GM19238 (cell line): ENCODE measurements around the gene RAB11A.
"Not testable (repeated sequence)": the region's sequence is repeated elsewhere in the genome, so short reads cannot be mapped to it uniquely, and the experiment has no call there.

Experiments used
- DNase-seq: peaks from one replicate; pipeline ENCODE4 v3.0.0; 2011; ENCODE audit warnings: low spot score; ENCODE audit not compliant: insufficient read length

RAB11A gene

DNA sequence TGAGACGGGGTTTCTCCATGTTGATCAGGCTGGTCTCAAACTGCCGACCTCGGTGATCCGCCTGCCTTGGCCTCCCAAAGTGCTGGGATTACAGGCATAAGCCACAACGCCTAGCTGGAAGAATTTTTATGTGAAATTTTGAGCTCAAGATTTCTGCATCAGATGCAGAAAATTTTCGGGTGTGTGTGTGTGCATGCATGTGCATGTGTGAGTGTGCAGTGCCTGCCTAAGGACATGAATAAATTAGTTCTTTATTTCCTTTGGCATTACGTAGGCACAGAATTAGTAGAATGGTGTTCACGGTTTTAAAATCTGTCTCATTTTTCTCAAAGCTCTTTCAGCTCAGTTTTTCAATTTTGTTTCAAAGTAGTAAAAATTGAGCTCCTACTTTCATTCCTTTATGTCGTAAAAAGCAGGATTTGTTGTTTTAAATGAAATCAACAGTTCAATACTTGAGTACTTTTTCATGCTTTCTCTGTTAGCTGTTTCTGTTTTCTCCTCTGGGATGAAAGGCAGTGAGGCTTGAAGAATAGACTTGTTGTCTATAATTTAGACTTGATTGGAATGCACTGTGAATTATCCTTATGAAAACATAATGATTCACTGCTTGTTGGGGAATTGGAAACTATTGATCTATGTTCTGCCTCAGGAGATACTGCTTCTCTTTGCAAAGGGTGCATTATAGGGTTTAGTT is 23.3 kb upstream of the RAB11A start:
- DNase-seq, result no peak

DNA sequence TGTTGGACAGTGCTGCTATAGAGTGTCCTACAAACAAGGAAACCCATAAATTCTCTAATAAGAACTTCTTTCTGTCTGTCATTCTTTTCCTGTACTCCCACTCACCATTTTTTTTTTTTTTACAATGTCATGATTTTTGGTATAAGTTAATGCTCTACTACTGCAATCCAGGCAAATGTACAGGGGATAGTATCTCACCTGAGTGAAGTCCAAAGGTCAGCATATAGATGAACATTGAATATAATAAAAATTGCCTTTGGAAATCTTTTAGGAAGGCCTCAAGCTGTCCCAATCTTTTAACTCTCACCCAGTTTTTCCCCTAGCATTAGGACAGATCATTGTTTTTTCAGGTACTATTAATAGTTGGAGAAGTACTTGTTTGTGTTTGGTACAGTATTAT is 21.3 kb upstream of the RAB11A start:
- no peak for DNase-seq

DNA sequence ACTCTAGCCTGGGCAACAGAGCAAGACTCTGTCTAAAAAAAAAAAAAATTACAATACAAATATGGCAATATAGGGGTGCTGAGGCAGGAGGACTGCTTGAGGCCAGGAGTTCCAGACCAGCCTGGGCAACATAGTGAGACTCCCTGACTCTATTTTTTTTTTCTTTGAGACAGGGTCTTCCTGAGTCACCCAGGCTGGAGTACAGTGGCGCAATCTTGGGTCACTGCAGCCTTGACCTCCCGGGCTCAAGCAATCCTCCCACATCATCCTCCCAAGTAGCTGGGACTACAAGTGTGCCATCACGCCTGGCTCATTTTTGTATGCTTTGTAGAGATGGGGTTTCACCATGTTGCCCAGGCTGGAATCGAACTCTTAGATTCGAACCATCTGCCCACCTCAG is 17.3 kb upstream of the RAB11A start:
- no peak for DNase-seq

DNA sequence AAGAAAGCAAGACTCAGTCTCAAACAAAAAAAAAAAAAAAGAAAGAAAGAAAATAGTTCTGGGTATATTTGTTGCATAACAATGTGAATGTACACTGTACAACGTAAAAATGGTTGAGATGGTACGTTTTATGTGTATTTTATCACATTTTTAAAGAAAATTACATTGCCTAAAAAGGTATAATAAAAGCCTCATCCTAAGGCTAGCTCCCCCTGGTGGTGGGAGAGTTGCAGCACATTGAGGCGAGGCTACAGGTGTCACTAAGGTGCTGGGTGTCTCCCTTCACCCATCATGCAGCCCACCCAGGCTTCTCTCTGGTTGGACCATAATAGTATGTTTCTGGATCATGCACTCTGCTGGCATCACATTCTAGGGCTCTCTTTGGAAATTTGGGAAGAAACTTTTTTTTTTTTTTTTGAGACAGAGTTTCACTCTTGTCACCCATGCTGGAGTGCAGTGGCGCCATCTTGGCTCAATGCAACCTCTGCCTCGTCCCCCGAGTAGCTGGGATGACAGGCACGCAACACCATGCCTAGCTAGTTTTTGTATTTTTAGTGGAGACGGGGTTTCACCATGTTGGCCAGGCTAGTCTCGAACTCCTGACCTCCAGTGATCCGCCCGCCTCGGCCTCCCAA is 12.4 kb upstream of the RAB11A start:
- DNase-seq, result peak; percentile 19

DNA sequence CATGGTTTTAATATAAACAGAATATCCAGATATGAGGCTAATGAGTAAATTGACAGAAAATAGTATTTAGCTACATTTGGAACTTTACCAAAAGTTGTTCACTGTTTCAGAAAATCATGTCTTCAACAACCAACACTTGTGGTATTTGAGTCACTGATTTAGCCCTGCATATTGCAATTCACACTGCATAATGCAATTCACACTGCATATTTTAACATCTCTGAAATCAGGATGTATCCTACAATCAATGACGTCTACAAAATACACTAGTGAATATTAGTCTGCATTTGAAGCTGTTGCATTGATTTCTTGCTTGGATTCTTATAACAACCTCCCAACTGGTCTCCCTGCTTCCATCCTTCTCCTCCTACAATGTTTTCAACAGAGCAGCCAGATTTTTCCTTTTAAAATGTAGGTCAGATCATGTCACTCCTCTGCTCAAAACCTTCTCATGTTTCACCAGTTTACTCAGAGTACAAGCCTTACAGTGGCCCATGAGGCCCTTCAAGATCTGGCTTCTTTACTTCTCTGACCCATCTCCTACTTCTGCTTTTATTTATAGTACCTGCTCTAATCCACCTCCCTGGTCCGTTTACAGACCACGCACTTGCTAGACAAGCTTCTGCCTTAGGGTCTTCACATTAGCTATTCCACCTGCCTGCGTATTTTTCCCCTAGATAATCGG is 11.4 kb upstream of the RAB11A start:
- no peak for DNase-seq

DNA sequence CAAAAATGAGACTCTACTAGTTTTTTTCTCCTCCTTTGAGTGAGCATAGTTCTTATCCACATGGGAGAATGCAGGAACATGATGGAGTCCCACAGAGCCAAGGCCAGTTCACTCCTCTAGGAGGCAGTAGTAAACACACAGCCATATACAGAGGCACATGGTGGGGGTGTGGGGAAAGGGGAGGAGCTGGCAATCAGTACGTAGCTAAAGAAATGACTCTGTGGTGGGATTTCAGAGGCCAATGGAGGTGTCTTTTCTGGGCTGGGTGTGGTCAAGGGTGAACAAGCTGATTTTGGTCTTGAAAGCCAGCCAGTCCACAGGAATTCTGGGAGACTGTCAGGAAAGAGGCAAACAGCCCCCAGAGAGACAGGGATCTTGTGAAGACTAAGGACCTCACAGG is 6.6 kb upstream of the RAB11A start:
- DNase-seq, result peak; percentile 32

DNA sequence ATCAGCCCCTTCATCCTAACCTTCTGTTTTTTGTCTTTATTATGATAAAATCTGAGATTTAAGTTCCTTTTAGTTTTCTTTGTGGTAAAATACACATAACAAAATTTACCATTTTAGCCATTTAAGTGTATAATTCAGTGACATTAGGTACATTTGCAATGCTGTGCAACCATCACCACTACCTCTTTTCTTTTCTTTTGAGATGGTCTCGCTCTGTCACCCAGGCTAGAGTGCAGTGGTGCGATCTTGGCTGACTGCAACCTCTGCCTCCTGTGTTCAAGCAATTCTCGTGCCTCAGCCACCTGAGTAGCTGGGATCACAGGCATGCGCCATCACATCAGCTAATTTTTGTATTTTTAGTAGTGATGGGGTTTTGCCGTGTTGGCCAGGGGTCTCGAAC is 6.2 kb upstream of the RAB11A start:
- DNase-seq, result no peak

DNA sequence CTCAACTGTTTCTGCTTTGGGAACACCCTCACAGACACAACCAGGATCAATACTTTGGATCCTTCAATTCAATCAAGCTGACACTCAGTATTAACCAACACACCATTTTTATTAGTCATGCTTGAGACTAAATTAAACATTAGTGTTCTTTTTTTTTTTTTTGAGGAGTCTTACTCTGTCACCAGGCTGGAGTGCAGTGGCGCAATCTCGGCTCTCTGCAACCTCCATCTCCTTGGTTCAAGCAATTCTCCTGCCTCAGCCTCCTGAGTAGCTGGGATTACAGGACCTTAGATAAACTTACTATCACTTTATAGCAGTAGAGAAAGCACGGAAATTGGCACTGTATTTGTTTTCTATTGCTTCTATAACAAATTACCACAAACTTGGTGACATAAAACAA is 2.0 kb upstream of the RAB11A start:
- DNase-seq, result no peak

DNA sequence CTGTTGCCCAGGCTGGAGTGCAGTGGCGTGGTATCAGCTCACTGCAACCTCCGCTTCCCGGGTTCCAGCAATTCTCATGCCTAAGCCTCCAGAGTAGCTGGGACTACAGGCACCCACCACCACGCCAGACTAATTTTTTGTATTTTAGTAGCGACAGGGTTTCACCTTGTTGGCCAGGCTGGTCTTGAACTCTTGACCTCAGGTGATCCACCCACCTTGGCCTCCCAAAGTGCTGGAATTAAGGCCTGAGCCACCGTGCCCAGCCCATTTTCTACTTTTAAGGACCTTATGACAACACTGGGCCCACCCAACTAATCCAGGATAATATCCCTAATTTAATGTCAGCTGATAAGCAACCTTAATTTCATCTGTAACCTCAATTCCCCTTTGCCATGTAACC is 1.4 kb upstream of the RAB11A start:
- not testable (repeated sequence) for DNase-seq

DNA sequence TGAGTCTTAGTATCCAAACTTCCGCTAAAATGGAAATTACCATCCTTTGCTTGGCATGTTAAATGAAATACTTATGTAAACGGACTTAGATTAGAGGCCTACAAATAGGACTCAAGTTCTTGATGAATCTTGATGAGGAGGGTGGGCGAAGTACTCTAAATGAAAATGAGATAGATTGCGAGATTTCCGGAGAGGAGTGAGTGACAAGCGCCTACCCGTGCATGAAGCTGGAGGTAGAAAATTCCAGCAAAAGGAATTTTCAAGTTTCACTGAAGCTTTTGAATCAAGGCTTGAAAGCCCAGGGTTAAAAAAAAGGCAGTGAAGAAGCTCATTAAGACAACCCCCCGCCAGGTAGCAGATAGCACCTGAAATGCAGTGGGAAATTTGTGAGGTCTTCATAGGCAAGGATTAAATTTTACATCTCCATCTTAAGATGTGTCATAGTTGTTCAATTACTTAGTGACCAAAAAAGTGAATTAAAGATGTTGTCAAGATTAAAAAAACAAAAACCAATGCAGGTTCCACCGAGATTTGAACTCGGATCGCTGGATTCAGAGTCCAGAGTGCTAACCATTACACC is 655 bp upstream of the RAB11A start:
- DNase-seq, result no peak

DNA sequence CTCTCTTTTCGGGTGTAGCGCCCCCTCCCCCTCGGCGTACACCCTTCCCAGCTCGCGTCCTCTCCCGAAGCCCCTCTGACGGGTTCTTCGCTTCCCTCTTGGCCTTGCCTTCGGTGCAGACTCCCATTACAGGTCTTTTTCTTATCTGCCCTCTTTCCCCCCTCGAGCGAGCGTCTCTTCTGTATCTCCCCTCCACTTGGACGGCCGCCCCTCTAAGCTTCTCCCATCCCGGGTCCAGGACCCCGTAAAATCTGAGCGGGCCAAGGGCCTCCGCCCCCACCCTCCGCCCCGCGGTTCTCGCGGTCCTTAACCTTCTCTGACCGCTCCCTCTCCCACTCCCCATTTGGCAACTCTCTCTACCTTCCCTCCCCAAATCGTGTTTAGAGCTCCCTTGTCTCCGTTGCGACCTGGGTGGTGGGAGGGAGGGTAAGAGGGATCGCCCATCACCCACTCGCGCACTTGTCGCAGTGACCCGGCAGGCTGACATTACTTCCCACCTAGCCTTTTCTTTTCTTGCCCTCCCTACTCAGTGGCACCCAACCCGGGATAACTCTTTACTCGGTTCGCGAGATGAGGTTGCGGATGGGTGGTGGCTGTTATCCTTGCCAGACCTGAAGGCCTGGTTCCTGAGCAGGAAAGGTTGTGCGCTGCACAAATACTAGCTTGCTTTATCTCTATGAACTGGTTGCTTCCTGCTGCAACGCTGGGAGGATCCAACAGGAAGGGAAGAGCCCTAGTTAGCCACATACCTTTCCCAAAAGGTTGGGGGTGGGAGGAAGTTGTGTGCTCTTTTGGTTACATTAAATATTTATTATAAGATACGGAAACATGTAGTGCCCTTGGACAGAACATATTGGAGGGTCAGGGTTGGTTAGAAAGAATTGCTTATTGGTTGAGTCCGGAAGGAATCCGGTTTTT is 922 bp downstream of the RAB11A start:
- DNase-seq, result no peak

DNA sequence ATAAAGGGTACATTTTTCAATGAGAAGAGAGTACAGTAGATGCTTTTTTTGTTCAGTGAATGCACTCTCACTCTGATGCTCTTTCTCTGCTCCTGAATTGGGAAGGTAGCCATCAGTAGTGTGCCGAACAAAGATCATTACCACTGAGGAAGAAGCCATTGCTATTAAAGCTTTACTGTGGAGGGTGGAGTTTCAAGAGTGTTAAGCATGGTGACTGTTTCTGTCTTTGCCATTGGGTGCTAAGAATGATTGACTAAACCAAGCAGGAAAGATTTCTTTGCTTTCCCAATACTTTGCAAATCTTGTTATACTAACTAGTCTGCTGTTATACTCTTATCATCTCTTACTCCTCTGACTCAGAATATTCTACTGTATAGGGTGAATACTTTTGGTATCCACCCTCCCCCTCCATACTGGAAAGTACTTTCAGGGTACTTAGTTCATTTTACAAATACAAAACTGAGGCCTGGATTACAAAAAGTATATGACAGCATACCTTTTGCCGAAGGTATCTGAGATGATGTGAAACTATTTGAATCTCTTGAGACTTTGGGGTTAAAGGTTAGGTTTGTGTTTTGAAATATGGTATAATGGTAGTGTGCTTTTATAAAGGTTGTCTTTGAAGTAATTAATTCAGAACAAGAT is 1.7 kb downstream of the RAB11A start:
- DNase-seq, result no peak

DNA sequence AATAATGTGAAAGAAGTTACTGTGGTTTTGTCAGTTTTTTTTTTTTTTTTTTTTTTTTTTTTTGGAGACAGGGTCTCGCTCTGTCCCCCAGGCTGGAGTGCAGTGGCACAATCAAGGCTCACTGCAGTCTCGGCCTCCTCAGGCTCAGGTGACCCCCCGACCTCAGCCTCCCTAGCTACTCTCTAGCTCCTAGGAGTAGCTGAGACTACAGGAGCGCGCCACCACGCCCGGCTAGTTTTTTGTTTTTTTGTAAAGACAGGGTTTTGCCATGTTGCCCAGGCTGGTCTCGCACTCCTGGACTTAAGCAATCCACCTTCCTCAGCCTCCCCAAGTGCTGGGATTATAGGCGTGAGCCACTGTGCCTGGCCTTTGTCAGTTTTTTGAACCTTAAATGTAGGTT is 2.6 kb downstream of the RAB11A start:
- not testable (repeated sequence) for DNase-seq

DNA sequence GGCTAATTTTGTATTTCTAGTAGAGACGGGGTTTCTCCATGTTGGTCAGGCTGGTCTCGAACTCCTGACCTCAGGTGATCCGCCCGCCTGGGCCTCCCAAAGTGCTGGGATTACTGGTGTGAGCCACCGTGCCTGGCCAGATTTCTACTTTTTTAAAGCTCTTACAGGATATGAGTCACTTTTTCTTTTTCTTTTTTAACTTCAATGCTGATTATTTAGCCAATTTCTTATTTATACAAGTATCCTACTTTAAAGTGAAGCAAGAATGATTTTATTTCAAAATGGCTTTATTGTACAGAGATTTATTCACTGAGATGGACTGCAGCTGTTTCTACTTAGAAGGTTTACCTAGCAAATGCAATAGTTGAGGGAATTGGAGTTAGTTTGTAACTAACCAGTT is 3.3 kb downstream of the RAB11A start:
- DNase-seq, result not testable (repeated sequence)

DNA sequence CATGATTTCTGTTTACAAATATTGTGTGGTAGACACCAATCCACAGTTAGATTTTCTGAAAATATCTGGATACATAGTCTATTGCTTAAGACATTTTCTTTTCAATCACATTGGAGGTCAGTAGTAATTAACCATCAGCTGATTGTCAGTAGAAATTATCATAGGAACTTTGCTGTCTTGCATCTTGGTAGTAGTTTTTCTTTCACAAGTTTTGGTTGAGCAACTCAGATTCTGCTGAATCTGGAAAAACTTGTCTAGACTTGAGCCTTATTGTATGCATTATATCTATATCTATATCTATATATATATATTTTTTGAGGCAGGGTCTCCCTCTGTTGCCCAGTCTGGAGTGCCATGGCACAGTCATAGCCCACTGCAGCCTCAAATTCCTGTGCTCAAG is 4.0 kb downstream of the RAB11A start:
- DNase-seq, result no peak

DNA sequence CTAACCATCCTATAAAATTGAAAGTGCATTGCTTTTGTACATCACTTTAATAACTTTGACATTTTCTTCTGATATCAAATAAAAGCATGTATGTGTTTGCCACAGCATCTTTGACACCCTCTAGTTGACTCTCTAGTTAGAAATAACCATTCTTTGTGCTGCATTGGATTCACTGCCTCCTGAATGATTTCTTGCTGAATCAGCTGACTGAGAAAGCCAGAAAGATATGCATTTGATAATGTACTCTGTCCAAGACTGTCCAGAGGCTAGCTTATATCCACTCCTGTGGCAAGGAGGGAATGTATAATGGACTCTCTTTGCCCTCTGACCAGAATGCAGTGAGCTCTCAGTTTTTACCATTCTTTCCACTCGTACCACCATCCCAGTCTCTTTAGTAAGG is 6.2 kb downstream of the RAB11A start:
- no peak for DNase-seq

DNA sequence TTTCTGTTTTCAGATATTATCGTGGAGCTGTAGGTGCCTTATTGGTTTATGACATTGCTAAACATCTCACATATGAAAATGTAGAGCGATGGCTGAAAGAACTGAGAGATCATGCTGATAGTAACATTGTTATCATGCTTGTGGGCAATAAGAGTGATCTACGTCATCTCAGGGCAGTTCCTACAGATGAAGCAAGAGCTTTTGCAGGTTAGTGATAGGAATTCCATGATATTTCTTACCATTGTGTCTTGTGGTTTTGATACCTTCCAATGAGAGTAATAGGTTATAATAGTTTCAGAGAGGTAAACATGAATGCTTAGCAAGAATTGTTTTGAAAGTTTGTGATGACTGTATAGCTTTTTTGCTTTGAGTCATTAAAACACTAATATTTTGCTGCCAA is 8.5 kb downstream of the RAB11A start:
- no peak for DNase-seq

DNA sequence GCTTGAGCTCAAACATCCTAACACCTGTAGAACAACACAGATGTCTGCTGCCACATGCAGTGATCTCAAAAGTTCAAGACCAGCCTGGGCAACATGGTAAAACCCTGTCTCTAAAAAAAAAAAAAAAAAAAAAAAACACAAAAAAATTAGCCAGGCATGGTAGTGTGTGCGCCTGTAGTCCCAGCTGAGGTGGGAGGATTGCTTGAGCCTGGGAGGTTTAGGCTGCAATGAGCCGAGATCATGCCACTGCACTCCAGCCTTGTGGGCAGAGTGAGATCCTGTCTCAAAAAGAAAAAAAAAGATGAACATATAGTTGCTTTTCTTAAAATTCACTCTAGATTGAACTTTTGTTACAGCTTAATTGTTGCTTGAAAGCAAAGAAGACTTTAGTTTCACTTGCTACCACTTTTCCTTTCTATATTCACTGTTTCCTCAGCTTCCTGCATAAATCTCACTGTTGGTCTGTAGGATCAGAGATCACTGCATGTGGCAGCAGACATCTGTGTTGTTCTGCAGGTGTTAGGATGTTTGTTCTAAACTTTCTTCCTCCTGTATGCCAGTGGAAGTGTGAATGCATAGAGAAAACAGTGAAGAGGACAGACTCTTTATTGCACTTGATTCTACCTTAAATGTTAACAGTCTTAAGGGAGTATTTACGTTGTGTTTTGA is 12.6 kb downstream of the RAB11A start:
- no peak for DNase-seq

DNA sequence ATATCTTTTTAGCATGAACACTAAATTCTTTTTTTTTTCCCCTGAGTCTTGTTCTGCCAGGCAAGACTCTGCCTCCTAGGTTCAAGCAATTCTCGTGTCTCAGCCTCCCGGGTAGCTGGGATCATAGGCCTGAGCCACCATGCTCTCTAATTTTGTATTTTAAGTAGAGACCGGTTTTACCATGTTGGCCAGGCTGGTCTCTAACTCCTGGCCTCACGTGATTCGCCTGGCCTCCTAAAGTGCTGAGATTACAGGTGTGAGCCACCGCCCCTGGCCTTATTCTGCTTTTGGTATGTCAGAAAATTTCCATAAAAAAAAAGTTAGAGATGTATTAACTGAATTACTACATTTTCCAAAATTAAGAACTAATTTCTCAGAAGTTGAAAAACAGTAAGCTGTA is 14.3 kb downstream of the RAB11A start:
- no peak for DNase-seq

DNA sequence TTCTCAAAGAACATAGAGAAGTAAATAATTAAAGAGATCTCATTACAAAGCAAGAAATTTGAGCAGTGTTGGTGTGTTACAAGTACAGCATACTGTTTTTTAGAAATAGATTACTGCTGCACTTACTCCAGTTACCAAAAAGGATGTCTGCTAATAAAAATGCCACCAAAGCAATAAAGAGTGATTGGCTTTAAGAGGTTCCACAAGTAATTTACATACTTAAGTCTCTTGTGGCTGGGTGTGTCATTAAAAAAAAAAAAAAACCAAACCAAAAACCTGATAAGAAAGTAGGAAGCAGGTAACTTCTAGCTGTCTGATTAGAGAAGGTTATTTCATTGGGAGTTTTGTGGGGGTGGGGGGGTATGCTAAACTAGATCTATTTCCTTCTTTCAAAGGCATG is 15.2 kb downstream of the RAB11A start:
- DNase-seq, result no peak
